HCT116 (cell line): ENCODE results near the gene ZFP3. TPM values are rescaled to one million over a fixed set of nuclear protein-coding genes. Genes with fewer than 3 reads are reported as not detected.
"Not testable (repeated sequence)": the region's sequence is repeated elsewhere in the genome, so short reads cannot be mapped to it uniquely, and the experiment has no call there.

ENCODE experiments used
- ATAC-seq: fragments of 200-7000 bp; cut with Tn5 transposase; 2 replicates; pipeline ENCODE4 v1.9.1; 2020; ENCODE audit warnings: mild to moderate bottlenecking, moderate library complexity
- BruUV-seq: library from RNA; stranded (reverse); fragments of 400-500 nt; replicated peaks from 2 replicates; lab custom pipeline; 2021; lab: Mats Ljungman, UMichigan
- CTCF ChIA-PET: fragments of 300-600 bp; sonication (Branson Sonifier 250); formaldehyde crosslinking; loops from one replicate; lab custom pipeline; 2021; ENCODE audit warnings: antibody characterized with exemption; lab: Charles Lee
- POLR2A ChIA-PET: fragments of 300-600, 350-600 bp; sonication (Branson Sonifier 250); formaldehyde crosslinking; loops from one replicate; lab custom pipeline; 2021; ENCODE audit warnings: antibody characterized with exemption; lab: Charles Lee
- RAD21 ChIA-PET, 2 experiments: fragments of 300-600 bp; sonication (Branson Sonifier 250); formaldehyde crosslinking; loops; one replicate each; lab custom pipeline; 2023; ENCODE audit warnings: low total read pairs in 2 of 2; ENCODE audit not compliant: uncharacterized antibody in 2 of 2, unreplicated experiment in 2 of 2, low non-redundant PET in 1 of 2; lab: Charles Lee
- DNase-seq: peaks from one replicate; pipeline ENCODE4 v3.0.0-alpha.2; 2010; ENCODE audit warnings: low read depth, low spot score
- H2AFZ ChIP-seq: fragments of 200-600 bp; shearing (Covaris generic), sonication (generic); 2 replicates; pipeline ENCODE4 v1.6.1; 2017; ENCODE audit warnings: low read depth, mixed run types, mixed read lengths, antibody characterized with exemption, low read length; ENCODE audit not compliant: poor library complexity, severe bottlenecking
- H3K27ac ChIP-seq: 2 replicates; pipeline ENCODE4 v1.5.1; 2012; ENCODE audit warnings: low read depth, low read length
- H3K27me3 ChIP-seq: fragments of 200-600 bp; sonication (generic); 2 replicates; pipeline ENCODE4 v1.6.1; 2016; ENCODE audit warnings: mixed run types, low read length, mixed read lengths; ENCODE audit not compliant: insufficient read depth
- H3K36me3 ChIP-seq, 2 experiments: fragments of 200-500 bp in 1 of 2; fragments of 200-600 bp in 1 of 2; sonication (Bioruptor generic) in 1 of 2; sonication (generic) in 1 of 2; 2 replicates each; pipeline versions ENCODE4 v1.5.1 to v1.6.1; 2014 to 2016; ENCODE audit warnings: low read length in 2 of 2, inconsistent platforms in 1 of 2, mixed read lengths in 1 of 2, mixed run types in 1 of 2; ENCODE audit not compliant: insufficient read depth in 2 of 2, control insufficient read depth in 1 of 2
- H3K4me1 ChIP-seq, 2 experiments: fragments of 200-600 bp in 1 of 2; sonication (generic) in 1 of 2; 2 replicates each; pipeline versions ENCODE4 v1.5.1 to v1.6.1; 2012 to 2017; ENCODE audit warnings: low read length in 2 of 2, inconsistent platforms in 1 of 2, mild to moderate bottlenecking in 1 of 2, mixed read lengths in 1 of 2, mixed run types in 1 of 2, moderate library complexity in 1 of 2; ENCODE audit not compliant: insufficient read depth in 2 of 2, control insufficient read depth in 1 of 2
- H3K4me2 ChIP-seq: fragments of 200-600 bp; sonication (generic); 2 replicates; pipeline ENCODE4 v1.6.1; 2017; ENCODE audit warnings: mixed run types, low read length, mixed read lengths
- H3K4me3 ChIP-seq, 2 experiments: fragments of 200-600 bp in 1 of 2; sonication (generic) in 1 of 2; replicated peaks in 1 of 2; 2 replicates each; pipeline ENCODE4 v1.5.1; 2011 to 2016; ENCODE audit warnings: low read length in 2 of 2, control low read depth in 1 of 2, low read depth in 1 of 2, mild to moderate bottlenecking in 1 of 2, mixed read lengths in 1 of 2, mixed run types in 1 of 2
- H3K79me2 ChIP-seq: fragments of 200-600 bp; sonication (generic); 2 replicates; pipeline ENCODE4 v1.6.1; 2017; ENCODE audit warnings: mild to moderate bottlenecking, mixed run types, low read length, moderate library complexity, mixed read lengths; ENCODE audit not compliant: insufficient read depth
- H3K9ac ChIP-seq: fragments of 200-600 bp; sonication (generic); 2 replicates; pipeline ENCODE4 v1.6.1; 2016; ENCODE audit warnings: low read length, mixed read lengths
- H3K9me2 ChIP-seq: fragments of 200-600 bp; sonication (generic), shearing (Covaris generic); 2 replicates; pipeline ENCODE4 v1.6.1; 2017; ENCODE audit warnings: mixed run types, mild to moderate bottlenecking, moderate library complexity; ENCODE audit not compliant: insufficient read depth
- H3K9me3 ChIP-seq, 2 experiments: fragments of 200-500 bp in 1 of 2; fragments of 200-600 bp in 1 of 2; sonication (Bioruptor generic) in 1 of 2; sonication (generic) in 1 of 2; 2 replicates each; pipeline ENCODE4 v1.6.1; 2014 to 2017; ENCODE audit warnings: low read length in 2 of 2, mixed read lengths in 2 of 2, inconsistent platforms in 1 of 2, low read depth in 1 of 2, mild to moderate bottlenecking in 1 of 2, mixed run types in 1 of 2, moderate library complexity in 1 of 2; ENCODE audit not compliant: control insufficient read depth in 1 of 2, insufficient read depth in 1 of 2
- H4K20me1 ChIP-seq: fragments of 200-600 bp; sonication (generic), shearing (Covaris generic); 2 replicates; pipeline ENCODE4 v1.6.1; 2017; ENCODE audit warnings: mixed run types, mild to moderate bottlenecking, moderate library complexity; ENCODE audit not compliant: insufficient read depth
- intact Hi-C: fragments of 100-400 bp; cut with micrococcal nuclease; formaldehyde crosslinking; loops from 2 replicates; pipeline ENCODE4 v1.10.0; 2022
- total RNA-seq: library from RNA; stranded (reverse); gene quantifications from one replicate; pipeline ENCODE4 v1.2.1, GENCODE V29; 2021; ENCODE audit not compliant: unreplicated experiment

The ZFP3 gene
- total RNA-seq, 1 experiment from 2014 or later: 0.05 TPM

DNA sequence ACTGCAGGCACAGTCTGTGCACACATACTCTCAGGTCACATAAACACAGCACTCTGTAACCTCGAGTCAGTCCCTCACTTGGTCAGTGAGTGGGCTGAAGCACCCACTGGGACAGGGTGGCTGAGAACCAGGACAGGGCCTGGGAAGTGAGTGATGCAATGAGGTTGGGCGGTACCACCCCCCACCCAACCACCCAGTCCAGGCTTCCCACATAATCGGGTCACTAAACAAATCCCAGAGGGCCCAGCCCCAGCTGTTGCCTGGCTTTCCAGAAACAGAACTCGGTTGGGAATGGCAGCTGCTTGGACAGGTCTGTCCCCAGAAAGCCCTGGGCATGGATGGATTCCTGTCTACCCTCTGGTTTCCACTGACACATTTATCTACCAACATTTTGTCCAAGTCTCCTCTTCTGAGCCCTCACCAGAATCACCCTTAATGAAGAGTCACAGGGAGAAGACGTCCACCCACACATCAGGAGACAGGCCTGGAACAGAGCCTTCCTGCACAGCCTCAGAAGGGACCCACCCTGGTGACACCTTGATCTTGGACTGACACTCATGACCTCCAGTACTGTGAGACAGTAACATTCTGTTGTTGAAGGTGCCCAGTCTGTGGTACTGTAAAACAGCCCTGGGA is 46.0 kb downstream of the ZFP3 start:
- H2AFZ ChIP-seq, CTCF ChIA-PET, H4K20me1 ChIP-seq, H3K4me1 ChIP-seq, H3K27ac ChIP-seq, POLR2A ChIA-PET, H3K79me2 ChIP-seq, H3K36me3 ChIP-seq, H3K9me2 ChIP-seq, H3K4me2 ChIP-seq, H3K9me3 ChIP-seq, BruUV-seq, H3K9ac ChIP-seq, H3K4me3 ChIP-seq, intact Hi-C loops, DNase-seq, RAD21 ChIA-PET, ATAC-seq, H3K27me3 ChIP-seq: not testable (repeated sequence)

DNA sequence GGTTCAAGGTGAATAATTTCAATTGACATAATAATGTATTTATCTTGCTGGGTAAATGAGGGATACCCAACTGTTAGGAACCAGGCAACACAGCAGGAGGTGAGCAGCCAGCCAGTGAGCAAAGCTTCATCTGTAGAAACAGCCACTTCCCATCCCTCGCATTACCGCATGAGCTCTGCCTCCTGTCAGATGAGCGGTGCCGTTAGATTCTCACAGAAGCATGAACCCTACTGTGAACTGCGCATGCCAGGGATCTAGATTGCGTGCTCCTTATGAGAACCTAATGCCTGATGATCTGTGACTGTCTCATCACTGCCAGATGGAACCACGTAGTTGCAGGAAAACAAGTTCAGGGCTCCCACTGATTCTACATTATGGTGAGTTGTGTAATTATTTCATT is 46.6 kb downstream of the ZFP3 start:
- H3K79me2 ChIP-seq, intact Hi-C loops, H3K36me3 ChIP-seq, H3K9me3 ChIP-seq, H3K4me1 ChIP-seq, H3K4me2 ChIP-seq, H3K27ac ChIP-seq, RAD21 ChIA-PET, CTCF ChIA-PET, H3K27me3 ChIP-seq, H4K20me1 ChIP-seq, POLR2A ChIA-PET, DNase-seq, H3K9me2 ChIP-seq, BruUV-seq, H3K4me3 ChIP-seq, H2AFZ ChIP-seq, H3K9ac ChIP-seq, ATAC-seq: not testable (repeated sequence)
